ENCODE measurements around the gene IFNL3.

DNA sequence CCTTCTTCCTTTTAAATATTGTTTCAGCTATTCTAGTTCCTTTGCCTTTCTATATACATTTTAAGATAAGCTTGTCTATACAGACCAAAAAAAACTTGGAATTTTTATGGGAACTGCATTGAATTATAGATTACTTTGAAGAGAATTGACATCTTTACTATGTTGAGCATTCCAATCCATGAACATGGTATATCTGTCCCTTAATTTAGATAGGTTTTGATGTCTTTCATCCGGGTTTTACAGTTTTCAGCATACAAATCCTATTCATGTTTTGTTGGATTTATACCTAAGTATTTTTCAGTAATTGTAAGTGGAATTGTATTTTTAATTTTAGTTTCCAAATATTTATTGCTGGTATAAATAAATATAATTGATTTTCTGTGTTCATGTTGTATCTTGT, 39.2 kb upstream of the IFNL3 start:
- TF ChIP-seq POLR2A (IDR thresholded peaks at IDR 0.05) (no peak), POLR2AphosphoS5 (IDR thresholded peaks at IDR 0.05) (no peak), CTCF (IDR thresholded peaks at IDR 0.05 in 8 of 11, conservative IDR thresholded peaks at IDR 0.05 in 3 of 11) (no peak)
